ENCODE measurements around the gene SORCS2.

Gene SORCS2

GRCh38 chr4:7553280-7553679 lies 360.9 kb downstream of the SORCS2 start:
- TF ChIP-seq FOXM1 (IDR thresholded peaks at IDR 0.05; ENCODE audit: borderline replicate concordance, low read depth) (no peak), MAX (IDR thresholded peaks at IDR 0.05) (no peak), ZBTB7A (IDR thresholded peaks at IDR 0.05; ENCODE audit: low read depth) (no peak), EGR1 (IDR thresholded peaks at IDR 0.05) (no peak), TEAD4 (IDR thresholded peaks at IDR 0.05) (no peak), TAF1 (IDR thresholded peaks at IDR 0.05; ENCODE audit: low read depth) (no peak)

GRCh38 chr4:7554905-7555304 lies 362.6 kb downstream of the SORCS2 start:
- no peak for TF ChIP-seq EGR1 (IDR thresholded peaks at IDR 0.05)
- no peak for TF ChIP-seq FOXM1 (IDR thresholded peaks at IDR 0.05; ENCODE audit: borderline replicate concordance, low read depth)
- TF ChIP-seq RAD21 (IDR thresholded peaks at IDR 0.05; ENCODE audit: low read depth), result no peak
- TF ChIP-seq NFIC (IDR thresholded peaks at IDR 0.05), result no peak
- no peak for TF ChIP-seq MAX (IDR thresholded peaks at IDR 0.05)
- no peak for TF ChIP-seq REST (IDR thresholded peaks at IDR 0.05; ENCODE audit: low read depth)

- TF ChIP-seq TCF12 (IDR thresholded peaks at IDR 0.05; ENCODE audit: low read depth), result no peak
- no peak for TF ChIP-seq MAX (IDR thresholded peaks at IDR 0.05)
- no peak for TF ChIP-seq EP300 (IDR thresholded peaks at IDR 0.05; ENCODE audit: borderline replicate concordance)
- no peak for TF ChIP-seq REST (IDR thresholded peaks at IDR 0.05; ENCODE audit: low read depth)
- TF ChIP-seq EGR1 (IDR thresholded peaks at IDR 0.05), result no peak
- TF ChIP-seq FOXM1 (IDR thresholded peaks at IDR 0.05; ENCODE audit: borderline replicate concordance, low read depth), result no peak
- no peak for TF ChIP-seq RAD21 (IDR thresholded peaks at IDR 0.05; ENCODE audit: low read depth)
- no peak for TF ChIP-seq ZBTB7A (IDR thresholded peaks at IDR 0.05; ENCODE audit: low read depth)
- no peak for TF ChIP-seq CREB1 (IDR thresholded peaks at IDR 0.05; ENCODE audit: low read depth)
- TF ChIP-seq YY1 (IDR thresholded peaks at IDR 0.05; ENCODE audit: low read depth), result no peak
- no peak for TF ChIP-seq NFIC (IDR thresholded peaks at IDR 0.05)
- no peak for TF ChIP-seq TAF1 (IDR thresholded peaks at IDR 0.05; ENCODE audit: low read depth)
- TF ChIP-seq CEBPB (IDR thresholded peaks at IDR 0.05), result no peak
- no peak for TF ChIP-seq USF1 (IDR thresholded peaks at IDR 0.05)
These were observed 364.2 kb downstream of the SORCS2 start for GRCh38 chr4:7556558-7556957.

- TF ChIP-seq YY1 (IDR thresholded peaks at IDR 0.05; ENCODE audit: low read depth) (no peak), CEBPB (IDR thresholded peaks at IDR 0.05) (no peak), REST (IDR thresholded peaks at IDR 0.05; ENCODE audit: low read depth) (no peak), EGR1 (IDR thresholded peaks at IDR 0.05) (no peak), TAF1 (IDR thresholded peaks at IDR 0.05; ENCODE audit: low read depth) (no peak), USF1 (IDR thresholded peaks at IDR 0.05) (no peak), TCF12 (IDR thresholded peaks at IDR 0.05; ENCODE audit: low read depth) (no peak), MAX (IDR thresholded peaks at IDR 0.05) (no peak), RAD21 (IDR thresholded peaks at IDR 0.05; ENCODE audit: low read depth) (no peak), ZBTB7A (IDR thresholded peaks at IDR 0.05; ENCODE audit: low read depth) (no peak)
These were observed 365.1 kb downstream of the SORCS2 start for GRCh38 chr4:7557456-7557855.

GRCh38 chr4:7558436-7558835 lies 366.1 kb downstream of the SORCS2 start:
- TF ChIP-seq CREB1 (IDR thresholded peaks at IDR 0.05; ENCODE audit: low read depth) (no peak), ZBTB7A (IDR thresholded peaks at IDR 0.05; ENCODE audit: low read depth) (no peak), EGR1 (IDR thresholded peaks at IDR 0.05) (no peak)

Measured in Ishikawa (cell line).